ENCODE measurements around the gene NRIP3.
A peak's percentile ranks its signal among the peaks of the same experiment; 100 is the strongest.
"Not testable (repeated sequence)": the region's sequence is repeated elsewhere in the genome, so short reads cannot be mapped to it uniquely, and the experiment has no call there.

The NRIP3 gene

GRCh38 chr11:9014826-9015225, 11.0 kb upstream of the NRIP3 start:
- DNase-seq: no peak

- no peak for DNase-seq
Observed at GRCh38 chr11:9013373-9013772, 9.6 kb upstream of the NRIP3 start.

GRCh38 chr11:9009538-9009937, 5.7 kb upstream of the NRIP3 start:
- DNase-seq: not testable (repeated sequence)

GRCh38 chr11:9008661-9009060, 4.9 kb upstream of the NRIP3 start:
- no peak for DNase-seq

GRCh38 chr11:9008011-9008550, 4.3 kb upstream of the NRIP3 start:
- no peak for DNase-seq

- DNase-seq: no peak
Observed at GRCh38 chr11:9005087-9005486, 1.3 kb upstream of the NRIP3 start.

- DNase-seq: no peak
Observed at GRCh38 chr11:9004183-9004926, 554 bp upstream of the NRIP3 start.

- DNase-seq: peak in 1 of 2 experiments; percentile 15
Observed at GRCh38 chr11:9002920-9003572, 755 bp downstream of the NRIP3 start.

- peak; percentile 95 to 97 for DNase-seq
Observed at GRCh38 chr11:9001736-9002135, 2.1 kb downstream of the NRIP3 start.

- no peak for DNase-seq
Observed at GRCh38 chr11:8998017-8998416, 5.8 kb downstream of the NRIP3 start.

GRCh38 chr11:8997451-8997850, 6.3 kb downstream of the NRIP3 start:
- peak; percentile 5 to 26 for DNase-seq

GRCh38 chr11:8989453-8989852, 14.3 kb downstream of the NRIP3 start:
- no peak for DNase-seq

- no peak for DNase-seq
Observed at GRCh38 chr11:8988329-8989234, 15.2 kb downstream of the NRIP3 start.

GRCh38 chr11:8987446-8987845, 16.4 kb downstream of the NRIP3 start:
- no peak for DNase-seq

- not testable (repeated sequence) for DNase-seq
Observed at GRCh38 chr11:8986772-8987171, 17.0 kb downstream of the NRIP3 start.

- DNase-seq: no peak
Observed at GRCh38 chr11:8985462-8985861, 18.3 kb downstream of the NRIP3 start.

GRCh38 chr11:8983552-8983951, 20.2 kb downstream of the NRIP3 start:
- no peak for DNase-seq

- no peak for DNase-seq
Observed at GRCh38 chr11:8980485-8980884, 23.3 kb downstream of the NRIP3 start.

GRCh38 chr11:8979365-8979764, 24.4 kb downstream of the NRIP3 start:
- not testable (repeated sequence) for DNase-seq

- DNase-seq: peak in 1 of 2 experiments; percentile 18
Observed at GRCh38 chr11:8973121-8973520, 30.7 kb downstream of the NRIP3 start.

GRCh38 chr11:8971924-8972316, 31.9 kb downstream of the NRIP3 start:
- DNase-seq: no peak

- DNase-seq: no peak
Observed at GRCh38 chr11:8971196-8971923, 32.4 kb downstream of the NRIP3 start.
